OCI-LY1 (cell line): Measurements from ENCODE around the gene DBR1.

Experiments used
- H2AFZ ChIP-seq: fragments of 200-600 bp; sonication (generic), shearing (Covaris generic); 2 replicates; pipeline ENCODE4 v1.6.0; 2014; ENCODE audit warnings: antibody characterized with exemption, mild to moderate bottlenecking, low read length
- H3F3A ChIP-seq: fragments of 200-600 bp; sonication (generic), shearing (Covaris generic); 2 replicates; pipeline ENCODE4 v1.6.0; 2014; ENCODE audit warnings: mild to moderate bottlenecking, antibody characterized with exemption, low read length, moderate library complexity; ENCODE audit not compliant: insufficient read depth
- H3K27ac ChIP-seq: fragments of 200-600 bp; sonication (generic); 2 replicates; pipeline ENCODE4 v1.5.1; 2014; ENCODE audit warnings: low read length, mixed run types, mild to moderate bottlenecking, low read depth; ENCODE audit not compliant: poor library complexity, severe bottlenecking
- H3K27me3 ChIP-seq: fragments of 200-600 bp; sonication (generic); 2 replicates; pipeline ENCODE4 v1.6.0; 2014; ENCODE audit warnings: antibody characterized with exemption, mild to moderate bottlenecking, low read length, moderate library complexity; ENCODE audit not compliant: insufficient read depth
- H3K36me3 ChIP-seq: fragments of 200-600 bp; sonication (generic); 2 replicates; pipeline ENCODE4 v1.6.1; 2014; ENCODE audit warnings: mild to moderate bottlenecking, antibody characterized with exemption, low read length, moderate library complexity, mixed read lengths; ENCODE audit not compliant: insufficient read depth
- H3K4me1 ChIP-seq: fragments of 200-600 bp; sonication (generic); 2 replicates; pipeline ENCODE4 v1.5.1; 2014; ENCODE audit warnings: mild to moderate bottlenecking, low read length, moderate library complexity; ENCODE audit not compliant: insufficient read depth, severe bottlenecking
- H3K4me2 ChIP-seq: fragments of 200-600 bp; sonication (generic), shearing (Covaris generic); 2 replicates; pipeline ENCODE4 v1.6.1; 2014; ENCODE audit warnings: low read length
- H3K4me3 ChIP-seq: fragments of 200-600 bp; sonication (generic); 2 replicates; pipeline ENCODE4 v1.5.1; 2014; ENCODE audit warnings: low read length, low read depth, mild to moderate bottlenecking, mixed read lengths; ENCODE audit not compliant: poor library complexity, severe bottlenecking
- H3K79me2 ChIP-seq: fragments of 200-600 bp; shearing (Covaris generic); 2 replicates; pipeline ENCODE4 v1.6.1; 2016; ENCODE audit warnings: mixed run types, low read length, mixed read lengths; ENCODE audit not compliant: insufficient read depth
- H3K9ac ChIP-seq: fragments of 200-600 bp; sonication (generic), shearing (Covaris generic); 2 replicates; pipeline ENCODE4 v1.6.1; 2014; ENCODE audit warnings: mild to moderate bottlenecking, low read length, mixed read lengths
- H3K9me2 ChIP-seq: fragments of 200-600 bp; sonication (generic), shearing (Covaris generic); 2 replicates; pipeline ENCODE4 v1.6.1; 2014; ENCODE audit warnings: low read depth, mild to moderate bottlenecking, low read length, mixed read lengths
- H3K9me3 ChIP-seq: fragments of 200-600 bp; shearing (Covaris generic); 2 replicates; pipeline ENCODE4 v1.6.1; 2014; ENCODE audit warnings: low read length, mixed read lengths
- H4K20me1 ChIP-seq: fragments of 200-600 bp; sonication (generic), shearing (Covaris generic); 2 replicates; pipeline ENCODE4 v1.6.0; 2016; ENCODE audit warnings: mild to moderate bottlenecking, low read length; ENCODE audit not compliant: insufficient read depth
- EZH2 ChIP-seq: fragments of 200-600 bp; sonication (generic), shearing (Covaris generic); IDR thresholded peaks from 2 replicates; pipeline ENCODE4 v1.8.0; 2017; ENCODE audit warnings: borderline replicate concordance, mixed run types, mild to moderate bottlenecking, antibody characterized with exemption, low read length, moderate library complexity, mixed read lengths
- TF ChIP-seq, protein P1 (sequence below): fragments of 200-600 bp; sonication (generic), shearing (Covaris generic); IDR thresholded peaks from 2 replicates; pipeline ENCODE4 v1.5.1; 2017; ENCODE audit warnings: mild to moderate bottlenecking, antibody characterized with exemption, low read length, moderate library complexity, mixed read lengths

The DBR1 gene

DNA sequence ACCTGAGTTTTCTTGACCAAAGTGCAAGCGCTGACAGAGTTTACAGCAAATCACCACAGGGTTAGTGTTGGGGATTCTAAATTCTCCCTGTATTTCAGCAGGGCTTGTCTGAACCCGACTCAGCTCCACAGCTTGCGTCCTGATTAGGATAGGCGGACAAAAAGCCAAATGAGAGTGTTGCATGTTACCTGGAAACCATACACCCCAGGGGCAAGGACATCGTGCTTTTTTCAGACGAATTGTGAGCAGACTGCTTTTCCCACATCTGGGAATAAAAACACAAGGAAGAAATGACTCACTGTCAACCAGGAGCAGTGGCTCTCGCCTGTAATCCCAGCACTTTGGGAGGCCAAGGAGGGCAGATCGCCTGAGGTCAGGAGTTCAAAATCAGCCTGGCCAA is 62.4 kb downstream of the DBR1 start:
- no peaks in the 10 kb centered on the region for H3F3A ChIP-seq
- no peaks in the 10 kb centered on the region for H3K36me3 ChIP-seq
- H3K79me2 ChIP-seq, result no peaks in the 10 kb centered on the region
- H3K4me3 ChIP-seq, result no peak overlapping the region
- peaks cover 11% of the 10 kb centered on the region for H3K4me1 ChIP-seq
- H3K27ac ChIP-seq, result no peak overlapping the region
- H2AFZ ChIP-seq, result no peak overlapping the region
- H3K9me3 ChIP-seq, result no peaks in the 10 kb centered on the region
- H3K27me3 ChIP-seq, result peaks cover 4% of the 10 kb centered on the region
- H3K9me2 ChIP-seq, result no peaks in the 10 kb centered on the region
- no peaks in the 10 kb centered on the region for H4K20me1 ChIP-seq
- TF ChIP-seq, protein P1, sequence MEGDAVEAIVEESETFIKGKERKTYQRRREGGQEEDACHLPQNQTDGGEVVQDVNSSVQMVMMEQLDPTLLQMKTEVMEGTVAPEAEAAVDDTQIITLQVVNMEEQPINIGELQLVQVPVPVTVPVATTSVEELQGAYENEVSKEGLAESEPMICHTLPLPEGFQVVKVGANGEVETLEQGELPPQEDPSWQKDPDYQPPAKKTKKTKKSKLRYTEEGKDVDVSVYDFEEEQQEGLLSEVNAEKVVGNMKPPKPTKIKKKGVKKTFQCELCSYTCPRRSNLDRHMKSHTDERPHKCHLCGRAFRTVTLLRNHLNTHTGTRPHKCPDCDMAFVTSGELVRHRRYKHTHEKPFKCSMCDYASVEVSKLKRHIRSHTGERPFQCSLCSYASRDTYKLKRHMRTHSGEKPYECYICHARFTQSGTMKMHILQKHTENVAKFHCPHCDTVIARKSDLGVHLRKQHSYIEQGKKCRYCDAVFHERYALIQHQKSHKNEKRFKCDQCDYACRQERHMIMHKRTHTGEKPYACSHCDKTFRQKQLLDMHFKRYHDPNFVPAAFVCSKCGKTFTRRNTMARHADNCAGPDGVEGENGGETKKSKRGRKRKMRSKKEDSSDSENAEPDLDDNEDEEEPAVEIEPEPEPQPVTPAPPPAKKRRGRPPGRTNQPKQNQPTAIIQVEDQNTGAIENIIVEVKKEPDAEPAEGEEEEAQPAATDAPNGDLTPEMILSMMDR, result no peak
- TF ChIP-seq EZH2, result no peak
- no peak overlapping the region for H3K4me2 ChIP-seq
- H3K9ac ChIP-seq, result no peak overlapping the region
